ENCODE results near the gene TENM4. TPM values are rescaled to one million over a fixed set of nuclear protein-coding genes. Genes with fewer than 3 reads are reported as not detected.

Gene TENM4
- total and polyA plus RNA-seq, 10 of the 15 experiments (the other 5 are each of a cell fraction or from before 2014, with no cell fraction given), result 0.03 to 0.12 (median 0.06) TPM; not detected in 7

DNA sequence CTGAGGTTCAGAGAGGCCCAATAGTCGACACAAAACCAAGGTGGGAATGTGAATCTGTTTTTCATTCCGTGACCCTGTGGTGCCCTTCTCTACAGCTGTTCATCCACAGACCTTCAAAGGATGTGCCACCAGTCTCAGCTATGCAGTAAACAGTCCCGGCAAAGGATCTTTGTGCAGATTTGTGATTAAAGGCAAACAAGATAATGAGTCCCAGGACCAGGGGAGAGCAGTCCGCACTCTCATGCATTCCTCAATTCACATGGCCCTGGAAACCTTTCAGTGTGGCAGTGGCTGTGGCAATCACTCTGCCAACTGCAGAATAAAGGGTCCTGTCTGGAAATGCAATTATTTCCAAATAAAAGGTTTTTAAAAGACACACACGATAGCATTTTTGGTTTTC is 418.6 kb downstream of the TENM4 start:
- SMC1A ChIA-PET (ENCODE audit: uncharacterized antibody, unreplicated experiment), result no interaction called here
- Histone ChIP-seq H3K4me2 (ENCODE audit: control insufficient read depth, insufficient read depth) (no peak overlapping the region), H3K27me3 (replicated peaks in 1 of 2; ENCODE audit: control insufficient read depth in 2 of 2, insufficient read depth in 2 of 2, low read length in 1 of 2) (peaks cover 0 to 2% of the 10 kb centered on the region in 2 experiments; a peak in 2 of 4 replicates), H3K9me3 (replicated peaks; ENCODE audit: control insufficient read depth, insufficient read depth, low read length) (no peaks in the 10 kb centered on the region), H3K27ac (ENCODE audit: control insufficient read depth, insufficient read depth) (no peak overlapping the region), H3K36me3 (ENCODE audit: control insufficient read depth in 2 of 2, insufficient read depth in 2 of 2, low read length in 1 of 2) (no peaks in the 10 kb centered on the region), H3K79me2 (ENCODE audit: control insufficient read depth, insufficient read depth, low read length) (no peaks in the 10 kb centered on the region), H4K20me1 (ENCODE audit: control insufficient read depth, insufficient read depth) (no peaks in the 10 kb centered on the region), H3K4me1 (ENCODE audit: control insufficient read depth, insufficient read depth, low read length) (peaks cover 6% of the 10 kb centered on the region), H3K4me3 (no peak overlapping the region), H2AFZ (ENCODE audit: control insufficient read depth, low read depth, low read length) (no peak overlapping the region), H3K9ac (ENCODE audit: control insufficient read depth, insufficient read depth, low read length) (no peak overlapping the region)
- 40% methylated on average over 5 of the region's 5 CpGs for WGBS (ENCODE audit: insufficient coverage, insufficient replicate concordance, low lambda C conversion rate, missing lambda C conversion rate)
- no peak for DNase-seq (ENCODE audit: low read depth, low spot score)
- FAIRE-seq, result no peak
- POLR2A ChIA-PET, result no interaction called here
- no peak for ATAC-seq
- BruUV-seq (replicated peaks), result no TSS peak
- TF ChIP-seq NBN (IDR thresholded peaks at IDR 0.05), result no peak
- TF ChIP-seq ESRRA (IDR thresholded peaks at IDR 0.05; ENCODE audit: low read length), result no peak
- no peak for TF ChIP-seq IKZF2 (IDR thresholded peaks at IDR 0.05)
- no peak for TF ChIP-seq SMAD1 (IDR thresholded peaks at IDR 0.05; ENCODE audit: low read depth, partially characterized antibody)
- TF ChIP-seq CHD2 (IDR thresholded peaks at IDR 0.05; ENCODE audit: borderline replicate concordance, low read depth, low read length), result no peak
- no peak for TF ChIP-seq GABPA (IDR thresholded peaks at IDR 0.05; ENCODE audit: low read depth)
- TF ChIP-seq, protein P1, sequence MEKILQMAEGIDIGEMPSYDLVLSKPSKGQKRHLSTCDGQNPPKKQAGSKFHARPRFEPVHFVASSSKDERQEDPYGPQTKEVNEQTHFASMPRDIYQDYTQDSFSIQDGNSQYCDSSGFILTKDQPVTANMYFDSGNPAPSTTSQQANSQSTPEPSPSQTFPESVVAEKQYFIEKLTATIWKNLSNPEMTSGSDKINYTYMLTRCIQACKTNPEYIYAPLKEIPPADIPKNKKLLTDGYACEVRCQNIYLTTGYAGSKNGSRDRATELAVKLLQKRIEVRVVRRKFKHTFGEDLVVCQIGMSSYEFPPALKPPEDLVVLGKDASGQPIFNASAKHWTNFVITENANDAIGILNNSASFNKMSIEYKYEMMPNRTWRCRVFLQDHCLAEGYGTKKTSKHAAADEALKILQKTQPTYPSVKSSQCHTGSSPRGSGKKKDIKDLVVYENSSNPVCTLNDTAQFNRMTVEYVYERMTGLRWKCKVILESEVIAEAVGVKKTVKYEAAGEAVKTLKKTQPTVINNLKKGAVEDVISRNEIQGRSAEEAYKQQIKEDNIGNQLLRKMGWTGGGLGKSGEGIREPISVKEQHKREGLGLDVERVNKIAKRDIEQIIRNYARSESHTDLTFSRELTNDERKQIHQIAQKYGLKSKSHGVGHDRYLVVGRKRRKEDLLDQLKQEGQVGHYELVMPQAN (conservative IDR thresholded peaks at IDR 0.05), result no peak
- TF ChIP-seq EP300 (IDR thresholded peaks at IDR 0.05; ENCODE audit: borderline replicate concordance in 1 of 2, control insufficient read depth in 1 of 2, low read depth in 2 of 2, low read length in 2 of 2), result no peak
- TF ChIP-seq ZBED1 (IDR thresholded peaks at IDR 0.05; ENCODE audit: borderline replicate concordance), result no peak
- TF ChIP-seq, protein P2, sequence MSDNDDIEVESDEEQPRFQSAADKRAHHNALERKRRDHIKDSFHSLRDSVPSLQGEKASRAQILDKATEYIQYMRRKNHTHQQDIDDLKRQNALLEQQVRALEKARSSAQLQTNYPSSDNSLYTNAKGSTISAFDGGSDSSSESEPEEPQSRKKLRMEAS (IDR thresholded peaks at IDR 0.05; ENCODE audit: low read depth, low read length), result no peak
- TF ChIP-seq MTA2 (IDR thresholded peaks at IDR 0.05; ENCODE audit: low read depth), result no peak
- no peak for TF ChIP-seq YBX1 (IDR thresholded peaks at IDR 0.05)
- TF ChIP-seq SPI1 (IDR thresholded peaks at IDR 0.05; ENCODE audit: borderline replicate concordance, insufficient read depth, low read depth, low read length), result no peak
- TF ChIP-seq, protein P3, sequence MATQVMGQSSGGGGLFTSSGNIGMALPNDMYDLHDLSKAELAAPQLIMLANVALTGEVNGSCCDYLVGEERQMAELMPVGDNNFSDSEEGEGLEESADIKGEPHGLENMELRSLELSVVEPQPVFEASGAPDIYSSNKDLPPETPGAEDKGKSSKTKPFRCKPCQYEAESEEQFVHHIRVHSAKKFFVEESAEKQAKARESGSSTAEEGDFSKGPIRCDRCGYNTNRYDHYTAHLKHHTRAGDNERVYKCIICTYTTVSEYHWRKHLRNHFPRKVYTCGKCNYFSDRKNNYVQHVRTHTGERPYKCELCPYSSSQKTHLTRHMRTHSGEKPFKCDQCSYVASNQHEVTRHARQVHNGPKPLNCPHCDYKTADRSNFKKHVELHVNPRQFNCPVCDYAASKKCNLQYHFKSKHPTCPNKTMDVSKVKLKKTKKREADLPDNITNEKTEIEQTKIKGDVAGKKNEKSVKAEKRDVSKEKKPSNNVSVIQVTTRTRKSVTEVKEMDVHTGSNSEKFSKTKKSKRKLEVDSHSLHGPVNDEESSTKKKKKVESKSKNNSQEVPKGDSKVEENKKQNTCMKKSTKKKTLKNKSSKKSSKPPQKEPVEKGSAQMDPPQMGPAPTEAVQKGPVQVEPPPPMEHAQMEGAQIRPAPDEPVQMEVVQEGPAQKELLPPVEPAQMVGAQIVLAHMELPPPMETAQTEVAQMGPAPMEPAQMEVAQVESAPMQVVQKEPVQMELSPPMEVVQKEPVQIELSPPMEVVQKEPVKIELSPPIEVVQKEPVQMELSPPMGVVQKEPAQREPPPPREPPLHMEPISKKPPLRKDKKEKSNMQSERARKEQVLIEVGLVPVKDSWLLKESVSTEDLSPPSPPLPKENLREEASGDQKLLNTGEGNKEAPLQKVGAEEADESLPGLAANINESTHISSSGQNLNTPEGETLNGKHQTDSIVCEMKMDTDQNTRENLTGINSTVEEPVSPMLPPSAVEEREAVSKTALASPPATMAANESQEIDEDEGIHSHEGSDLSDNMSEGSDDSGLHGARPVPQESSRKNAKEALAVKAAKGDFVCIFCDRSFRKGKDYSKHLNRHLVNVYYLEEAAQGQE (IDR thresholded peaks at IDR 0.05; ENCODE audit: low read depth, low read length), result no peak
- TF ChIP-seq ZNF217 (IDR thresholded peaks at IDR 0.05), result no peak
- TF ChIP-seq RAD51 (IDR thresholded peaks at IDR 0.05), result no peak
- CTCF ChIA-PET, result no interaction called here
- in situ Hi-C loops (cut with MboI) (no loop called here), intact Hi-C loops (cut with micrococcal nuclease; ENCODE audit: unreplicated experiment) (no loop called here)
- RAD21 ChIA-PET (ENCODE audit: unreplicated experiment), result no interaction called here
